CD4-positive, alpha-beta T cell (primary cell): ENCODE measurements around the gene ATG10. TPM values are rescaled to one million over a fixed set of nuclear protein-coding genes. Genes with fewer than 3 reads are reported as not detected.

Source experiments
- ATAC-seq: fragments of 200-7000 bp; cut with Tn5 transposase; one replicate; pipeline ENCODE4 v1.10.0; 2022; ENCODE audit warnings: mild to moderate bottlenecking; ENCODE audit not compliant: poor library complexity
- CTCF ChIA-PET: fragments of 350-600 bp; sonication (Branson Sonifier 250); formaldehyde crosslinking; loops from one replicate; lab custom pipeline; 2021; ENCODE audit warnings: antibody characterized with exemption, inconsistent platforms; lab: Charles Lee
- POLR2A ChIA-PET: fragments of 350-600 bp; sonication (Branson Sonifier 250); formaldehyde crosslinking; loops from one replicate; lab custom pipeline; 2021; ENCODE audit warnings: antibody characterized with exemption, inconsistent platforms; lab: Charles Lee
- DNase-seq, 14 experiments: peaks; one replicate each; pipeline ENCODE4 v3.0.0-alpha.2; 2013 to 2020; ENCODE audit warnings: mixed read lengths in 2 of 14
- H3K27ac ChIP-seq, 2 donors: one replicate each; pipeline versions ENCODE4 v1.5.1 to v1.7.0; 2013; ENCODE audit warnings: low read length in 2 of 2, low read depth in 1 of 2, mild to moderate bottlenecking in 1 of 2
- H3K27me3 ChIP-seq, 2 experiments: 1 replicate in 1 of 2; 2 replicates in 1 of 2; pipeline versions ENCODE4 v1.6.1 to v1.7.0; 2013; ENCODE audit warnings: low read length in 2 of 2, control low read depth in 1 of 2, mild to moderate bottlenecking in 1 of 2, moderate library complexity in 1 of 2; ENCODE audit not compliant: insufficient read depth in 2 of 2, control insufficient read depth in 1 of 2
- H3K36me3 ChIP-seq: one replicate; pipeline ENCODE4 v1.6.1; 2013; ENCODE audit warnings: low read length, control low read depth; ENCODE audit not compliant: insufficient read depth
- H3K4me1 ChIP-seq: one replicate; pipeline ENCODE4 v1.6.1; 2013; ENCODE audit warnings: low read length, control low read depth; ENCODE audit not compliant: insufficient read depth
- H3K4me3 ChIP-seq: one replicate; pipeline ENCODE4 v1.5.1; 2013; ENCODE audit warnings: mild to moderate bottlenecking, low read length, moderate library complexity
- H3K9me3 ChIP-seq, 2 experiments: 1 replicate in 1 of 2; 2 replicates in 1 of 2; pipeline versions ENCODE4 v1.6.1 to v1.7.0; 2013; ENCODE audit warnings: low read length in 2 of 2, mild to moderate bottlenecking in 2 of 2, control low read depth in 1 of 2, moderate library complexity in 1 of 2; ENCODE audit not compliant: control insufficient read depth in 1 of 2, insufficient read depth in 1 of 2
- H3K27ac Mint-ChIP-seq: one replicate; pipeline ENCODE4 v1.8.0; 2020; ENCODE audit warnings: mixed read lengths
- H3K27me3 Mint-ChIP-seq: one replicate; pipeline ENCODE4 v1.8.0; 2021; ENCODE audit warnings: mixed read lengths
- H3K36me3 Mint-ChIP-seq: one replicate; pipeline ENCODE4 v1.8.0; 2021; ENCODE audit warnings: low read depth, mixed read lengths
- H3K4me1 Mint-ChIP-seq: one replicate; pipeline ENCODE4 v1.8.0; 2021; ENCODE audit warnings: low read depth, mixed read lengths
- H3K4me3 Mint-ChIP-seq: one replicate; pipeline ENCODE4 v1.8.0; 2020; ENCODE audit warnings: mild to moderate bottlenecking, mixed read lengths
- H3K9me3 Mint-ChIP-seq: one replicate; pipeline ENCODE4 v1.8.0; 2020; ENCODE audit warnings: mixed read lengths
- CTCF ChIP-seq: fragments of 200-600 bp; IDR thresholded peaks from one replicate; pipeline ENCODE4 v1.8.0; 2022; ENCODE audit warnings: antibody characterized with exemption, mild to moderate bottlenecking
- intact Hi-C, 2 experiments: fragments of 100-400 bp; cut with DNase I in 1 of 2; cut with micrococcal nuclease in 1 of 2; formaldehyde crosslinking; loops; one replicate each; pipeline versions ENCODE4 v1.15.1 to v1.9.0; 2023 to 2025; cut with DNase I, micrococcal nuclease
- total RNA-seq, 174 experiments: library from RNA in 2 of 174; stranded (reverse) in 2 of 174; gene quantifications; one replicate each; pipeline ENCODE4 v1.2.3 and lab custom pipeline; 2021 to 2026

The ATG10 gene
- total RNA-seq, 2 experiments from 2014 or later = 4.7 to 5.3 TPM

- intact Hi-C loops = loop anchor here (1.0 kb wide), 2 partner anchors 718 to 800 kb away; no protein-coding TSS in a partner anchor
- no peak overlapping the region for H3K4me3 ChIP-seq
- no peaks in the 10 kb centered on the region for H3K36me3 Mint-ChIP-seq
- no peak overlapping the region for H3K27ac ChIP-seq
- H3K4me1 Mint-ChIP-seq = peaks cover 5% of the 10 kb centered on the region
- no peaks in the 10 kb centered on the region for H3K9me3 ChIP-seq
- H3K4me3 Mint-ChIP-seq = no peak overlapping the region
- no peak overlapping the region for H3K27ac Mint-ChIP-seq
- DNase-seq (peak; percentile 31 to 79 (median 52)), ATAC-seq (peak; percentile 89)
- TF ChIP-seq CTCF = peak; percentile 76
- H3K27me3 ChIP-seq = no peaks in the 10 kb centered on the region
- no peaks in the 10 kb centered on the region for H3K9me3 Mint-ChIP-seq
- H3K4me1 ChIP-seq = peaks cover 3% of the 10 kb centered on the region
- ChIA-PET POLR2A (interaction anchor here (1.6 kb wide), 1 partner anchor 475 kb away, joined by 5 read pairs; the partner anchor contains the start of gene SSBP2), CTCF (interaction anchor here (0.8 to 1.9 kb wide), 6 partner anchors 8 to 926 kb away, joined by 3 to 5 read pairs (median 4); no protein-coding TSS in a partner anchor)
- no peaks in the 10 kb centered on the region for H3K36me3 ChIP-seq
- H3K27me3 Mint-ChIP-seq = no peaks in the 10 kb centered on the region
Observed at GRCh38 chr5:82225525-82226172, 253.8 kb downstream of the ATG10 start.

DNA sequence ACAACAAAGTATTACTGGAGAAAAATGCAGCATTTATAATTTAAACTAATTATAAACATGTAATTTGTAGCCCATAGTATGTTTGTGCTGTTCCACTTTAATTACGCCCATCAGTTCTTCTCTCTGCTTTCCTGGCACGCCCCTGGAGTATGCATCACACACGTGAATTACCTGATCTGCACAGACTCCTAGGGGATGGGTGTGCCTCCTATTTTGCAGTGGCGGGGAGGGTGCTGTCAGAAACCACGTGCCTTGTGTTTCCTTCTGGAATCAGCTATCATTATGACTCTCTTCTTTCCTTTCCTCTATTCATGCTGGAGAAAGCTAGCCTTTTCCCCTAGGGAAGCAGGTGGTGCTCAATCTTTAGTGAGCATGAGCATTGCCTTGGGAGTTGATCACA is 263.1 kb downstream of the ATG10 start:
- no peak for TF ChIP-seq CTCF
- no peaks in the 10 kb centered on the region for H3K9me3 ChIP-seq
- Mint-ChIP-seq H3K9me3 (no peaks in the 10 kb centered on the region), H3K27ac (no peak overlapping the region), H3K36me3 (no peaks in the 10 kb centered on the region), H3K4me3 (no peak overlapping the region), H3K27me3 (no peaks in the 10 kb centered on the region), H3K4me1 (no peaks in the 10 kb centered on the region)
- H3K4me1 ChIP-seq = no peaks in the 10 kb centered on the region
- DNase-seq (no peak), ATAC-seq (no peak)
- no peak overlapping the region for H3K4me3 ChIP-seq
- intact Hi-C loops = no loop called here
- H3K27ac ChIP-seq = no peak overlapping the region
- H3K36me3 ChIP-seq = no peaks in the 10 kb centered on the region
- no peaks in the 10 kb centered on the region for H3K27me3 ChIP-seq
- ChIA-PET POLR2A (no interaction called here), CTCF (no interaction called here)

DNA sequence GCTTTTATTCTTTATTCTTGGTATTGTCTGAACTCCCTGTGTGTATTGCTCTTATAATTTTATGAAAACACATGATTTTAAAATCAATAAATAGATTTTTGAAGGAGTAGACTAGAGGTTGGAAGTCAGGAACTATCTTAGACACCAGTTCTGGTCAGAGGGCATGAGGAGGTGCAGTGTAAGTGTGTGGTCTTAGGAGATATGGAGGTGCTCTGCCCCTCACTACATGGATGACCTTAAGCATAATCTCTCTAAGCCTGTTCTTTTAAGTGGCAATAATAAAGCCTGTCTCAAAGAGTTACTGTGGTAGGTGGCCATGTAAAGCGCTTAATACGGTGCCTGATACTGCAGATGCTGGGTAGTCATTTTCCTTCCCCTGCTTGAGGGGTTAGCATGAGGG is 272.3 kb downstream of the ATG10 start:
- Histone ChIP-seq H3K27ac (no peak overlapping the region), H3K36me3 (no peaks in the 10 kb centered on the region), H3K4me3 (no peak overlapping the region), H3K9me3 (peaks cover 4 to 18% of the 10 kb centered on the region in 2 experiments), H3K4me1 (no peaks in the 10 kb centered on the region), H3K27me3 (no peaks in the 10 kb centered on the region)
- POLR2A ChIA-PET = no interaction called here
- CTCF ChIA-PET = no interaction called here
- no peaks in the 10 kb centered on the region for H3K27me3 Mint-ChIP-seq
- no peak overlapping the region for H3K27ac Mint-ChIP-seq
- TF ChIP-seq CTCF = no peak
- DNase-seq (no peak), ATAC-seq (no peak)
- H3K9me3 Mint-ChIP-seq = peaks cover 7% of the 10 kb centered on the region
- no peak overlapping the region for H3K4me3 Mint-ChIP-seq
- H3K4me1 Mint-ChIP-seq = no peaks in the 10 kb centered on the region
- intact Hi-C loops = no loop called here
- H3K36me3 Mint-ChIP-seq = peaks cover 8% of the 10 kb centered on the region
